H9 (cell line): Measurements from ENCODE around the gene GAB3. TPM values are rescaled to one million over a fixed set of nuclear protein-coding genes. Genes with fewer than 3 reads are reported as not detected.

Experiments used
- DNase-seq: peaks from one replicate; pipeline ENCODE4 v3.0.0-alpha.2; 2017
- H2AFZ ChIP-seq: one replicate; pipeline ENCODE4 v1.6.1; 2013; ENCODE audit warnings: mild to moderate bottlenecking, low read length, control low read depth, moderate library complexity
- H2AK5ac ChIP-seq: 2 replicates; pipeline ENCODE4 v1.6.1; 2013; ENCODE audit warnings: low read length, control low read depth, mixed read lengths; ENCODE audit not compliant: insufficient read length
- H2BK120ac ChIP-seq: one replicate; pipeline ENCODE4 v1.6.1; 2013; ENCODE audit warnings: low read depth, mild to moderate bottlenecking, low read length, control low read depth, inconsistent platforms; ENCODE audit not compliant: poor library complexity, severe bottlenecking
- H2BK12ac ChIP-seq: 2 replicates; pipeline ENCODE4 v1.6.1; 2013; ENCODE audit warnings: low read length, control low read depth, mixed read lengths, low read depth; ENCODE audit not compliant: insufficient read length
- H2BK15ac ChIP-seq: 2 replicates; pipeline ENCODE4 v1.6.1; 2013; ENCODE audit warnings: low read depth, low read length, control low read depth
- H2BK20ac ChIP-seq: one replicate; pipeline ENCODE4 v1.6.1; 2013; ENCODE audit warnings: low read depth, mild to moderate bottlenecking, low read length, control low read depth, inconsistent platforms; ENCODE audit not compliant: poor library complexity, severe bottlenecking
- H2BK5ac ChIP-seq: 2 replicates; pipeline ENCODE4 v1.6.1; 2013; ENCODE audit warnings: low read length, control low read depth, mixed read lengths; ENCODE audit not compliant: insufficient read length
- H3K14ac ChIP-seq: 2 replicates; pipeline ENCODE4 v1.6.1; 2013; ENCODE audit warnings: low read length, control low read depth; ENCODE audit not compliant: insufficient read depth
- H3K18ac ChIP-seq: 2 replicates; pipeline ENCODE4 v1.6.1; 2013; ENCODE audit warnings: low read depth, mild to moderate bottlenecking, mixed read lengths, low read length, control low read depth; ENCODE audit not compliant: insufficient read length
- H3K23ac ChIP-seq: 2 replicates; pipeline ENCODE4 v1.6.1; 2013; ENCODE audit warnings: low read length, control low read depth, mixed read lengths, low read depth; ENCODE audit not compliant: insufficient read length
- H3K23me2 ChIP-seq: 2 replicates; pipeline ENCODE4 v1.6.1; 2013; ENCODE audit warnings: low read depth, mild to moderate bottlenecking, mixed read lengths, low read length, control low read depth; ENCODE audit not compliant: insufficient read length, poor library complexity, severe bottlenecking
- H3K27ac ChIP-seq: 2 replicates; pipeline ENCODE4 v1.5.1; 2013; ENCODE audit warnings: low read length, control low read depth, mixed read lengths, low read depth; ENCODE audit not compliant: insufficient read length
- H3K27me3 ChIP-seq: 2 replicates; pipeline ENCODE4 v1.6.1; 2013; ENCODE audit warnings: low read length, control low read depth, inconsistent platforms; ENCODE audit not compliant: insufficient read depth
- H3K4ac ChIP-seq: 2 replicates; pipeline ENCODE4 v1.6.1; 2013; ENCODE audit warnings: low read depth, mild to moderate bottlenecking, control low read depth, inconsistent platforms, low read length, moderate library complexity
- H3K4me1 ChIP-seq: 2 replicates; pipeline ENCODE4 v1.6.1; 2013; ENCODE audit warnings: low read length, control low read depth, inconsistent platforms; ENCODE audit not compliant: insufficient read depth
- H3K4me2 ChIP-seq: 2 replicates; pipeline ENCODE4 v1.6.1; 2013; ENCODE audit warnings: low read length, control low read depth, mixed read lengths; ENCODE audit not compliant: insufficient read length, insufficient read depth
- H3K56ac ChIP-seq: 2 replicates; pipeline ENCODE4 v1.6.1; 2013; ENCODE audit warnings: low read depth, mild to moderate bottlenecking, mixed read lengths, low read length, control low read depth; ENCODE audit not compliant: insufficient read length
- H3K79me1 ChIP-seq: 2 replicates; pipeline ENCODE4 v1.6.1; 2013; ENCODE audit warnings: low read depth, mild to moderate bottlenecking, moderate library complexity, low read length, control low read depth, inconsistent platforms; ENCODE audit not compliant: insufficient read depth, poor library complexity, severe bottlenecking
- H3K79me2 ChIP-seq: 2 replicates; pipeline ENCODE4 v1.6.1; 2013; ENCODE audit warnings: low read length, control low read depth, inconsistent platforms; ENCODE audit not compliant: insufficient read depth
- H3K9ac ChIP-seq: 2 replicates; pipeline ENCODE4 v1.6.1; 2013; ENCODE audit warnings: low read length, control low read depth, mixed read lengths; ENCODE audit not compliant: insufficient read length; ENCODE audit errors: extremely low read depth
- H3K9me3 ChIP-seq: one replicate; pipeline ENCODE4 v1.6.1; 2013; ENCODE audit warnings: low read depth, low read length, inconsistent platforms; ENCODE audit not compliant: control insufficient read depth
- H3T11ph ChIP-seq: one replicate; pipeline ENCODE4 v1.6.1; 2013; ENCODE audit warnings: mild to moderate bottlenecking, low read length, control low read depth, inconsistent platforms
- H4K20me1 ChIP-seq: one replicate; pipeline ENCODE4 v1.6.1; 2013; ENCODE audit not compliant: control insufficient read depth, insufficient read length, insufficient read depth
- H4K5ac ChIP-seq: 2 replicates; pipeline ENCODE4 v1.6.1; 2013; ENCODE audit warnings: low read depth, mild to moderate bottlenecking, mixed read lengths, low read length, control low read depth; ENCODE audit not compliant: insufficient read length
- H4K8ac ChIP-seq: replicated peaks from 2 replicates; pipeline ENCODE4 v1.6.1; 2013; ENCODE audit warnings: low read length, control low read depth, mixed read lengths, low read depth; ENCODE audit not compliant: insufficient read length
- H4K91ac ChIP-seq: 2 replicates; pipeline ENCODE4 v1.6.1; 2013; ENCODE audit warnings: low read depth, mild to moderate bottlenecking, moderate library complexity, mixed read lengths, low read length, control low read depth; ENCODE audit not compliant: insufficient read length
- H3K27ac Mint-ChIP-seq, 3 experiments: 2 replicates in 2 of 3; 3 replicates in 1 of 3; pipeline ENCODE4 v1.8.0; 2020 to 2021; ENCODE audit warnings: mixed read lengths in 3 of 3, mild to moderate bottlenecking in 1 of 3, moderate library complexity in 1 of 3
- H3K27me3 Mint-ChIP-seq: 2 replicates; pipeline ENCODE4 v1.8.0; 2021; ENCODE audit warnings: low read depth, mild to moderate bottlenecking, moderate library complexity, mixed read lengths
- H3K36me3 Mint-ChIP-seq, 3 experiments: 2 replicates in 2 of 3; 3 replicates in 1 of 3; pipeline ENCODE4 v1.8.0; 2020 to 2021; ENCODE audit warnings: low read depth in 3 of 3, mixed read lengths in 3 of 3; ENCODE audit not compliant: insufficient read depth in 1 of 3
- H3K4me1 Mint-ChIP-seq, 2 experiments: 2 replicates each; pipeline ENCODE4 v1.8.0; 2020; ENCODE audit warnings: mixed read lengths in 2 of 2
- H3K4me3 Mint-ChIP-seq, 2 experiments: 2 replicates in 1 of 2; 3 replicates in 1 of 2; pipeline ENCODE4 v1.8.0; 2020 to 2021; ENCODE audit warnings: mild to moderate bottlenecking in 2 of 2, mixed read lengths in 2 of 2, moderate library complexity in 1 of 2
- H3K9me3 Mint-ChIP-seq, 2 experiments: 2 replicates in 1 of 2; 3 replicates in 1 of 2; pipeline ENCODE4 v1.8.0; 2020; ENCODE audit warnings: mild to moderate bottlenecking in 2 of 2, mixed read lengths in 2 of 2, moderate library complexity in 1 of 2
- CTCF ChIP-seq: fragments of 200-600 bp; sonication (generic); conservative IDR thresholded peaks from 3 replicates; pipeline ENCODE4 v1.8.0; 2021; ENCODE audit warnings: antibody characterized with exemption, mild to moderate bottlenecking
- WGBS: extraction: QIAGEN DNeasy Blood & Tissue Kit; methylation state at CpG from one replicate; pipeline ENCODE4 v1.1.7; 2013; ENCODE audit warnings: missing lambda C conversion rate, low lambda C conversion rate, mixed read lengths; ENCODE audit not compliant: insufficient read length; ENCODE audit errors: extremely low coverage; 5-methylcytosine and 5-hydroxymethylcytosine counted together
- total RNA-seq: library from RNA; stranded (reverse); gene quantifications from 2 replicates; pipeline ENCODE4 v1.2.1, GENCODE V29; 2021

GAB3 gene
- total RNA-seq, 1 experiment from 2014 or later, result 0.46 TPM

DNA sequence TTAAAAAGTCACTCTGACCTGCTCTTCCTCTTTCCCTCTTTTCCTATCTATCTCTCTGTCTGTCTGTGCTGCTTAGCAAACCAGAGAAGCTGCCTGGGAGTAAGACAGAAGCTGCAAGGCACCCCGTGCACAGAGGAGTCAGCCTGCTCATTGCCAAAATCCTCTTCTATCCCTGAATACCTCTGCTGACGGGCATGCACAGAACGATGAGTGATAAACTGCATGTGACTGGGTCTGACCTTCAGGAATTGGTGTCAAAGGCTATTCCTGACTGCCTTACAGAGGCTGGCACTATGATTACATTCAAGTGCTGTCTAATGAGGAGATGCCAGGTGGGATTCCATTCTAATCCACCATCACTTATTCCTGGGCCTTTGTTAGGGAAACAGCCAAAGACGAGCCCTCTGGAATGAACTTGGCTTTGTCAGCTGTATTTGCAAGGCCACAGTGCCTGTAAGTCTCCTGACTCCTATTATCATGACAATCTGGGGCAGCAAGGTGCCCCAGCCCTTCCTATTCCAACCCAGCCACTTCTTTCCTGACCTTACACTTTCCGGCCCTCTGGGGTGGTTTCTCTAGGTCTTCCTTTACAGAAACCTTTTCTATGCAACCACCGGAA is 52.1 kb downstream of the GAB3 start:
- H4K5ac ChIP-seq, result no peak overlapping the region
- H2BK120ac ChIP-seq, result no peak overlapping the region
- no peaks in the 10 kb centered on the region for H3K27me3 ChIP-seq
- no peaks in the 10 kb centered on the region for H3K23me2 ChIP-seq
- Mint-ChIP-seq H3K27me3 (peaks cover 3% of the 10 kb centered on the region; the same call in 1 of the 2 replicates), H3K36me3 (peaks cover 0 to 6% (median 3%) of the 10 kb centered on the region in 3 experiments; a peak in 3 of 7 replicates), H3K27ac (peak overlapping the region; percentile 42 to 79 (median 67); a peak in 4 of 7 replicates), H3K4me3 (peak overlapping the region in 1 of 2 experiments; percentile 36; a peak in 3 of 5 replicates), H3K9me3 (peaks cover 71 to 76% of the 10 kb centered on the region in 2 experiments), H3K4me1 (peaks cover 13 to 14% of the 10 kb centered on the region in 2 experiments)
- no peak overlapping the region for H3K14ac ChIP-seq
- H2BK20ac ChIP-seq, result no peak overlapping the region
- H3K56ac ChIP-seq, result no peak overlapping the region
- H3K79me1 ChIP-seq, result no peaks in the 10 kb centered on the region
- no peak overlapping the region for H2BK12ac ChIP-seq
- H4K8ac ChIP-seq, result no peak overlapping the region
- H3K4me2 ChIP-seq, result peak overlapping the region; percentile 20
- WGBS, result no CpG with 5 or more reads among the region's 6 CpGs
- no peak overlapping the region for H3K23ac ChIP-seq
- H3T11ph ChIP-seq, result no peak overlapping the region
- peak overlapping the region; percentile 13 for H3K27ac ChIP-seq
- H3K9ac ChIP-seq, result no peak overlapping the region
- H3K9me3 ChIP-seq, result peaks cover 56% of the 10 kb centered on the region
- no peaks in the 10 kb centered on the region for H3K79me2 ChIP-seq
- peak; percentile 56 for DNase-seq
- no peak overlapping the region for H3K18ac ChIP-seq
- no peaks in the 10 kb centered on the region for H4K20me1 ChIP-seq
- H2BK15ac ChIP-seq, result no peak overlapping the region
- H2AK5ac ChIP-seq, result no peak overlapping the region
- H4K91ac ChIP-seq, result no peak overlapping the region
- H2AFZ ChIP-seq, result no peak overlapping the region
- no peak overlapping the region for H3K4ac ChIP-seq
- H2BK5ac ChIP-seq, result no peak overlapping the region
- TF ChIP-seq CTCF, result no peak
- no peaks in the 10 kb centered on the region; the same call in 1 of the 2 replicates for H3K4me1 ChIP-seq
